ENCODE results near the gene BRIX1. TPM values are rescaled to one million over a fixed set of nuclear protein-coding genes. Genes with fewer than 3 reads are reported as not detected.

BRIX1 gene
- total and polyA plus RNA-seq, 3 experiments from 2014 or later = 53.4 to 114 (median 102) TPM

GRCh38 chr5:34886392-34887119, 29.0 kb upstream of the BRIX1 start:
- ChIA-PET POLR2A (interaction anchor here (0.6 kb wide), 1 partner anchor 370 kb away, joined by 3 read pairs; no protein-coding TSS in a partner anchor), CTCF (no interaction called here)
- no peak for DNase-seq
- Mint-ChIP-seq H3K4me1 (no peaks in the 10 kb centered on the region), H3K36me3 (no peaks in the 10 kb centered on the region), H3K9me3 (no peaks in the 10 kb centered on the region), H3K27me3 (peaks cover 3 to 29% of the 10 kb centered on the region in 2 donors), H3K27ac (no peak overlapping the region), H3K4me3 (no peak overlapping the region)
- Histone ChIP-seq H3K27ac (ENCODE audit: low read depth, low read length) (no peak overlapping the region), H3K9me3 (ENCODE audit: low read length) (no peaks in the 10 kb centered on the region), H3K4me3 (ENCODE audit: low read length) (no peak overlapping the region), H3K4me1 (ENCODE audit: insufficient read depth, low read length) (no peaks in the 10 kb centered on the region), H3K27me3 (ENCODE audit: insufficient read depth, low read length, poor library complexity, severe bottlenecking) (no peaks in the 10 kb centered on the region), H3K36me3 (ENCODE audit: insufficient read depth, low read length) (no peaks in the 10 kb centered on the region)

- Mint-ChIP-seq H3K9me3 (no peaks in the 10 kb centered on the region), H3K36me3 (no peaks in the 10 kb centered on the region), H3K4me1 (no peaks in the 10 kb centered on the region), H3K27ac (no peak overlapping the region), H3K4me3 (no peak overlapping the region), H3K27me3 (peaks cover 0 to 9% of the 10 kb centered on the region in 2 donors)
- ChIA-PET CTCF (interaction anchor here (0.9 kb wide), 1 partner anchor 366 kb away, joined by 4 read pairs; no protein-coding TSS in a partner anchor), POLR2A (interaction anchor here (0.7 kb wide), 1 partner anchor 45 kb away, joined by 6 read pairs; no protein-coding TSS in a partner anchor)
- no peak for DNase-seq
- Histone ChIP-seq H3K27ac (ENCODE audit: low read depth, low read length) (no peak overlapping the region), H3K36me3 (ENCODE audit: insufficient read depth, low read length) (no peaks in the 10 kb centered on the region), H3K27me3 (ENCODE audit: insufficient read depth, low read length, poor library complexity, severe bottlenecking) (no peaks in the 10 kb centered on the region), H3K4me1 (ENCODE audit: insufficient read depth, low read length) (no peaks in the 10 kb centered on the region), H3K4me3 (ENCODE audit: low read length) (no peak overlapping the region), H3K9me3 (ENCODE audit: low read length) (no peaks in the 10 kb centered on the region)
These were observed 26.1 kb upstream of the BRIX1 start for GRCh38 chr5:34889394-34889793.

GRCh38 chr5:34891981-34892380, 23.5 kb upstream of the BRIX1 start:
- CTCF ChIA-PET = no interaction called here
- POLR2A ChIA-PET = no interaction called here
- Histone ChIP-seq H3K4me3 (ENCODE audit: low read length) (no peak overlapping the region), H3K27me3 (ENCODE audit: insufficient read depth, low read length, poor library complexity, severe bottlenecking) (no peaks in the 10 kb centered on the region), H3K4me1 (ENCODE audit: insufficient read depth, low read length) (no peaks in the 10 kb centered on the region), H3K27ac (ENCODE audit: low read depth, low read length) (no peak overlapping the region), H3K36me3 (ENCODE audit: insufficient read depth, low read length) (no peaks in the 10 kb centered on the region), H3K9me3 (ENCODE audit: low read length) (no peaks in the 10 kb centered on the region)
- Mint-ChIP-seq H3K27ac (no peak overlapping the region), H3K9me3 (no peaks in the 10 kb centered on the region), H3K27me3 (peaks cover 0 to 1% of the 10 kb centered on the region in 2 donors), H3K36me3 (peaks cover 0 to 4% (median 3%) of the 10 kb centered on the region in 3 donors), H3K4me3 (no peak overlapping the region), H3K4me1 (no peaks in the 10 kb centered on the region)
- DNase-seq = no peak

GRCh38 chr5:34892414-34892813, 23.1 kb upstream of the BRIX1 start:
- Mint-ChIP-seq H3K36me3 (peaks cover 0 to 4% (median 3%) of the 10 kb centered on the region in 3 donors), H3K9me3 (no peaks in the 10 kb centered on the region), H3K4me1 (no peaks in the 10 kb centered on the region), H3K4me3 (no peak overlapping the region), H3K27me3 (no peaks in the 10 kb centered on the region), H3K27ac (peak overlapping the region in 1 of 8 donors; percentile 45)
- no peak for DNase-seq
- no peaks in the 10 kb centered on the region for H3K36me3 ChIP-seq (ENCODE audit: insufficient read depth, low read length)
- H3K27ac ChIP-seq (ENCODE audit: low read depth, low read length) = no peak overlapping the region
- CTCF ChIA-PET = no interaction called here
- no peak overlapping the region for H3K4me3 ChIP-seq (ENCODE audit: low read length)
- no peaks in the 10 kb centered on the region for H3K27me3 ChIP-seq (ENCODE audit: insufficient read depth, low read length, poor library complexity, severe bottlenecking)
- no peaks in the 10 kb centered on the region for H3K9me3 ChIP-seq (ENCODE audit: low read length)
- POLR2A ChIA-PET = no interaction called here
- no peaks in the 10 kb centered on the region for H3K4me1 ChIP-seq (ENCODE audit: insufficient read depth, low read length)

GRCh38 chr5:34894716-34895115, 20.8 kb upstream of the BRIX1 start:
- Mint-ChIP-seq H3K36me3 (peaks cover 0 to 4% (median 3%) of the 10 kb centered on the region in 3 donors), H3K4me3 (no peak overlapping the region), H3K4me1 (no peaks in the 10 kb centered on the region), H3K27ac (no peak overlapping the region), H3K27me3 (no peaks in the 10 kb centered on the region), H3K9me3 (no peaks in the 10 kb centered on the region)
- Histone ChIP-seq H3K4me3 (ENCODE audit: low read length) (no peak overlapping the region), H3K27me3 (ENCODE audit: insufficient read depth, low read length, poor library complexity, severe bottlenecking) (no peaks in the 10 kb centered on the region), H3K36me3 (ENCODE audit: insufficient read depth, low read length) (no peaks in the 10 kb centered on the region), H3K27ac (ENCODE audit: low read depth, low read length) (no peak overlapping the region), H3K4me1 (ENCODE audit: insufficient read depth, low read length) (no peaks in the 10 kb centered on the region), H3K9me3 (ENCODE audit: low read length) (no peaks in the 10 kb centered on the region)
- CTCF ChIA-PET = interaction anchor here (1.6 kb wide), 1 partner anchor 9 kb away, joined by 4 read pairs; no protein-coding TSS in a partner anchor
- DNase-seq = no peak
- POLR2A ChIA-PET = no interaction called here

- H3K36me3 ChIP-seq (ENCODE audit: insufficient read depth, low read length) = no peaks in the 10 kb centered on the region
- H3K9me3 Mint-ChIP-seq = no peaks in the 10 kb centered on the region
- H3K4me1 ChIP-seq (ENCODE audit: insufficient read depth, low read length) = no peaks in the 10 kb centered on the region
- H3K36me3 Mint-ChIP-seq = peaks cover 0 to 5% (median 4%) of the 10 kb centered on the region in 3 donors
- no peaks in the 10 kb centered on the region for H3K27me3 Mint-ChIP-seq
- H3K4me3 ChIP-seq (ENCODE audit: low read length) = no peak overlapping the region
- CTCF ChIA-PET = interaction anchor here (1.1 to 2.1 kb wide), 3 partner anchors 14 to 419 kb away, joined by 3 to 14 read pairs (median 3); no protein-coding TSS in a partner anchor
- H3K27ac ChIP-seq (ENCODE audit: low read depth, low read length) = no peak overlapping the region
- H3K27ac Mint-ChIP-seq = peak overlapping the region in 2 of 8 donors; percentile 43 to 58
- POLR2A ChIA-PET = no interaction called here
- H3K27me3 ChIP-seq (ENCODE audit: insufficient read depth, low read length, poor library complexity, severe bottlenecking) = no peaks in the 10 kb centered on the region
- no peaks in the 10 kb centered on the region for H3K9me3 ChIP-seq (ENCODE audit: low read length)
- no peaks in the 10 kb centered on the region for H3K4me1 Mint-ChIP-seq
- DNase-seq = no peak
- no peak overlapping the region for H3K4me3 Mint-ChIP-seq
These were observed 19.7 kb upstream of the BRIX1 start for GRCh38 chr5:34895641-34896419.

- Histone ChIP-seq H3K4me3 (ENCODE audit: low read length) (no peak overlapping the region), H3K36me3 (ENCODE audit: insufficient read depth, low read length) (no peaks in the 10 kb centered on the region), H3K4me1 (ENCODE audit: insufficient read depth, low read length) (no peaks in the 10 kb centered on the region), H3K27ac (ENCODE audit: low read depth, low read length) (no peak overlapping the region), H3K27me3 (ENCODE audit: insufficient read depth, low read length, poor library complexity, severe bottlenecking) (no peaks in the 10 kb centered on the region), H3K9me3 (ENCODE audit: low read length) (no peaks in the 10 kb centered on the region)
- H3K36me3 Mint-ChIP-seq = peaks cover 0 to 6% (median 5%) of the 10 kb centered on the region in 3 donors
- no peaks in the 10 kb centered on the region for H3K4me1 Mint-ChIP-seq
- no peak overlapping the region for H3K27ac Mint-ChIP-seq
- H3K4me3 Mint-ChIP-seq = no peak overlapping the region
- ChIA-PET CTCF (interaction anchor here (0.7 to 3.1 kb wide), 10 partner anchors 13 to 413 kb away, joined by 3 to 37 read pairs (median 5); partner anchors contain the start of genes DNAJC21 and TTC23L), POLR2A (no interaction called here)
- no peaks in the 10 kb centered on the region for H3K9me3 Mint-ChIP-seq
- no peaks in the 10 kb centered on the region for H3K27me3 Mint-ChIP-seq
- DNase-seq = no peak
These were observed 17.9 kb upstream of the BRIX1 start for GRCh38 chr5:34897646-34898045.
